Measurements from ENCODE around the gene DRC1.

GRCh38 chr2:26481706-26482105 is 80.0 kb downstream of the DRC1 start:
- TF ChIP-seq CTCF (IDR thresholded peaks at IDR 0.05): no peak
- no peak for TF ChIP-seq POLR2AphosphoS5 (IDR thresholded peaks at IDR 0.05; ENCODE audit: insufficient read depth in 1 of 2, low read depth in 1 of 2)

All from vagina (tissue), 2 donors.